ENCODE measurements around the gene KCNJ12. TPM values are rescaled to one million over a fixed set of nuclear protein-coding genes. Genes with fewer than 3 reads are reported as not detected.

KCNJ12 gene
- total and polyA plus RNA-seq, 2 experiments from 2014 or later, result 0.61 to 2.4 TPM

- Histone ChIP-seq H3K36me3 (ENCODE audit: insufficient read depth) (no peaks in the 10 kb centered on the region), H3K4me2 (no peak overlapping the region), H3K4me1 (ENCODE audit: insufficient read depth) (peaks cover 4% of the 10 kb centered on the region; the same call in 1 of the 2 replicates), H3K9me2 (ENCODE audit: insufficient read depth) (no peaks in the 10 kb centered on the region), H3K27ac (ENCODE audit: low read depth) (no peak overlapping the region), H3K79me2 (replicated peaks; ENCODE audit: insufficient read depth) (no peaks in the 10 kb centered on the region), H3F3A (replicated peaks; ENCODE audit: low read depth) (no peaks in the 10 kb centered on the region), H2AFZ (no peak overlapping the region), H3K4me3 (no peak overlapping the region), H4K20me1 (replicated peaks; ENCODE audit: insufficient read depth) (no peaks in the 10 kb centered on the region), H3K27me3 (ENCODE audit: insufficient read depth) (peaks cover 29% of the 10 kb centered on the region)
- peaks cover 12% of the 10 kb centered on the region; the same call in 2 of the 3 replicates for H3K9me3 Mint-ChIP-seq
- ATAC-seq, result no peak
- no peak overlapping the region for H3K27ac Mint-ChIP-seq
- peaks cover 12% of the 10 kb centered on the region for H3K4me1 Mint-ChIP-seq
- no peaks in the 10 kb centered on the region for H3K36me3 Mint-ChIP-seq (ENCODE audit: low read depth)
- TF ChIP-seq EZH2phosphoT487 (IDR thresholded peaks at IDR 0.05; ENCODE audit: unreplicated experiment) (no peak), NANOG (IDR thresholded peaks at IDR 0.05; ENCODE audit: borderline replicate concordance) (no peak), ZNF331 (CRISPR knock-in tag; IDR thresholded peaks at IDR 0.05; ENCODE audit: low read depth) (no peak), JUNB (IDR thresholded peaks at IDR 0.05; ENCODE audit: unreplicated experiment) (no peak), STAT1 (IDR thresholded peaks at IDR 0.05; ENCODE audit: unreplicated experiment) (no peak)
- TF ChIP-seq, protein P1, sequence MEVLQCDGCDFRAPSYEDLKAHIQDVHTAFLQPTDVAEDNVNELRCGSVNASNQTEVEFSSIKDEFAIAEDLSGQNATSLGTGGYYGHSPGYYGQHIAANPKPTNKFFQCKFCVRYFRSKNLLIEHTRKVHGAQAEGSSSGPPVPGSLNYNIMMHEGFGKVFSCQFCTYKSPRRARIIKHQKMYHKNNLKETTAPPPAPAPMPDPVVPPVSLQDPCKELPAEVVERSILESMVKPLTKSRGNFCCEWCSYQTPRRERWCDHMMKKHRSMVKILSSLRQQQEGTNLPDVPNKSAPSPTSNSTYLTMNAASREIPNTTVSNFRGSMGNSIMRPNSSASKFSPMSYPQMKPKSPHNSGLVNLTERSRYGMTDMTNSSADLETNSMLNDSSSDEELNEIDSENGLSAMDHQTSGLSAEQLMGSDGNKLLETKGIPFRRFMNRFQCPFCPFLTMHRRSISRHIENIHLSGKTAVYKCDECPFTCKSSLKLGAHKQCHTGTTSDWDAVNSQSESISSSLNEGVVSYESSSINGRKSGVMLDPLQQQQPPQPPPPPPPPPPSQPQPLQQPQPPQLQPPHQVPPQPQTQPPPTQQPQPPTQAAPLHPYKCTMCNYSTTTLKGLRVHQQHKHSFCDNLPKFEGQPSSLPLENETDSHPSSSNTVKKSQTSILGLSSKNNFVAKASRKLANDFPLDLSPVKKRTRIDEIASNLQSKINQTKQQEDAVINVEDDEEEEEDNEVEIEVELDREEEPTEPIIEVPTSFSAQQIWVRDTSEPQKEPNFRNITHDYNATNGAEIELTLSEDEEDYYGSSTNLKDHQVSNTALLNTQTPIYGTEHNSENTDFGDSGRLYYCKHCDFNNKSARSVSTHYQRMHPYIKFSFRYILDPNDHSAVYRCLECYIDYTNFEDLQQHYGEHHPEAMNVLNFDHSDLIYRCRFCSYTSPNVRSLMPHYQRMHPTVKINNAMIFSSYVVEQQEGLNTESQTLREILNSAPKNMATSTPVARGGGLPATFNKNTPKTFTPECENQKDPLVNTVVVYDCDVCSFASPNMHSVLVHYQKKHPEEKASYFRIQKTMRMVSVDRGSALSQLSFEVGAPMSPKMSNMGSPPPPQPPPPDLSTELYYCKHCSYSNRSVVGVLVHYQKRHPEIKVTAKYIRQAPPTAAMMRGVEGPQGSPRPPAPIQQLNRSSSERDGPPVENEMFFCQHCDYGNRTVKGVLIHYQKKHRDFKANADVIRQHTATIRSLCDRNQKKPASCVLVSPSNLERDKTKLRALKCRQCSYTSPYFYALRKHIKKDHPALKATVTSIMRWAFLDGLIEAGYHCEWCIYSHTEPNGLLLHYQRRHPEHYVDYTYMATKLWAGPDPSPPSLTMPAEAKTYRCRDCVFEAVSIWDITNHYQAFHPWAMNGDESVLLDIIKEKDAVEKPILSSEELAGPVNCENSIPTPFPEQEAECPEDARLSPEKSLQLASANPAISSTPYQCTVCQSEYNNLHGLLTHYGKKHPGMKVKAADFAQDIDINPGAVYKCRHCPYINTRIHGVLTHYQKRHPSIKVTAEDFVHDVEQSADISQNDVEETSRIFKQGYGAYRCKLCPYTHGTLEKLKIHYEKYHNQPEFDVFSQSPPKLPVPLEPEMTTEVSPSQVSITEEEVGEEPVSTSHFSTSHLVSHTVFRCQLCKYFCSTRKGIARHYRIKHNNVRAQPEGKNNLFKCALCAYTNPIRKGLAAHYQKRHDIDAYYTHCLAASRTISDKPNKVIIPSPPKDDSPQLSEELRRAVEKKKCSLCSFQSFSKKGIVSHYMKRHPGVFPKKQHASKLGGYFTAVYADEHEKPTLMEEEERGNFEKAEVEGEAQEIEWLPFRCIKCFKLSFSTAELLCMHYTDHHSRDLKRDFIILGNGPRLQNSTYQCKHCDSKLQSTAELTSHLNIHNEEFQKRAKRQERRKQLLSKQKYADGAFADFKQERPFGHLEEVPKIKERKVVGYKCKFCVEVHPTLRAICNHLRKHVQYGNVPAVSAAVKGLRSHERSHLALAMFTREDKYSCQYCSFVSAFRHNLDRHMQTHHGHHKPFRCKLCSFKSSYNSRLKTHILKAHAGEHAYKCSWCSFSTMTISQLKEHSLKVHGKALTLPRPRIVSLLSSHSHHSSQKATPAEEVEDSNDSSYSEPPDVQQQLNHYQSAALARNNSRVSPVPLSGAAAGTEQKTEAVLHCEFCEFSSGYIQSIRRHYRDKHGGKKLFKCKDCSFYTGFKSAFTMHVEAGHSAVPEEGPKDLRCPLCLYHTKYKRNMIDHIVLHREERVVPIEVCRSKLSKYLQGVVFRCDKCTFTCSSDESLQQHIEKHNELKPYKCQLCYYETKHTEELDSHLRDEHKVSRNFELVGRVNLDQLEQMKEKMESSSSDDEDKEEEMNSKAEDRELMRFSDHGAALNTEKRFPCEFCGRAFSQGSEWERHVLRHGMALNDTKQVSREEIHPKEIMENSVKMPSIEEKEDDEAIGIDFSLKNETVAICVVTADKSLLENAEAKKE (CRISPR knock-in tag; IDR thresholded peaks at IDR 0.05), result no peak
- no peak overlapping the region for H3K4me3 Mint-ChIP-seq
- no peak for DNase-seq (ENCODE audit: low spot score)
- H3K27me3 Mint-ChIP-seq (ENCODE audit: insufficient read depth, low read depth, poor library complexity), result peaks cover 27% of the 10 kb centered on the region
Observed at GRCh38 chr17:21467196-21467595, 91.0 kb downstream of the KCNJ12 start.

Data from GM23338 (cell line).